NCI-H1105 (cell line): ENCODE measurements around the gene NUP98.

ENCODE experiments used
- DNase-seq: peaks from one replicate; lab custom pipeline; 2025; lab: John Stamatoyannopoulos, UW

The NUP98 gene

DNA sequence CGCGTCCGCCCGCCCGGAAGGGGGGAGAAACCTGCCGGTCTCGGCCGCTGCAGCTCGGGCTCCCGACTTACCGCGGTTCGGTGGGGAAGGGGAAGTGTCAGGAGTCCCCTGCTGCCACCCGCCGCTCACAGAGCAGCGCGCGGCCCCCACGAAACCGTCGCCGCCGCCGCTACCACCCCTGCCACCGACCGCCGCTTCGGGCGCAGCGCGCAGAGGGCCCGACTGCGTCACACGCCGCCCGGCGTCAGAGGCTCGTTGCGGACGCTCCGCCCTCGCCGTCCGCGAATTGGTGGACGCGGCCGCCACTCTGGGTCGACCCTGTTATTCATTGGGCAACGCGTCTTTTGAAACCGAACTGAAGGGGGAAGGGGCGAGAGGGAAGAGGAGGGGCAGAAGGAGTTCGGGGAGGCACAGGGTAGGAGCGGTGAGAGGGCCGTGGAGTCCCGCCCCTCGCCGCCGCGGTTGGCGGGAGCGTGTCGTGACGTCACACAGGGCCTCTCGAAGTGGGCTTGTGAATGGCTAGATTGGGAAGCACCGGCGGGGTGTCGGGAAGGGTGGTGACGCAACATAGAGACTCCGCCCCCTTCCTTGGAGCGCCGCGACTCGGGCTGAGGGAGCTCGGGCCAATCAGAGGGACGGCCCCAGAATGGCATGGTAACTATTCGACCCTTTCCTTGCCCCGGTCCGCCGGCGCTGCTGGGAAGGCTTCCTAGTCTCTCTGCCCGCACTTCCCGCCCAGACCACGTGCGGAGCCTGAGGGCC is at the start of gene NUP98:
Gene NUP98, minus strand, starts transcription at position 226 of the 762 bp plus-strand sequence. CDS start 15,437 bp downstream, outside the sequence.
- DNase-seq, result peak; percentile 99

DNA sequence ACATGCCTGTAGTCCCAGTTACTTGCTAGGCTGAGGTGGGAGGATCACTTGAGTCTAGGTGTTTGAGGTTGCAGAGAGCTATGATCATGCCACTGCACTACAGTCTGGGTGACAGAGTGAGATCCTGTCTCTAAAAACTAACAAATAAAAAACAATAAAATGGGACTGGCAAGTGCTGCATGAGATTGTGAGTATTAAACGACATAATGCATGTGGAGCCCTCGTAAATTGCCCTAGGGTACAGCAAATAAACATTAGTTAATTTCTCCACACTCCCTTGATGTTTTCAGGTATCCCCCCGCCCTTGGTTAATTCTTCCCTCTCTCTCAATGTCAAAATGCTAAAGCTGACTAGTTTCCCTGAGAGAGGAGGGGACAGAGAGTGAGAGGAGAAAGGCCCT is 48.3 kb upstream of the NUP98 start:
- no peak for DNase-seq

DNA sequence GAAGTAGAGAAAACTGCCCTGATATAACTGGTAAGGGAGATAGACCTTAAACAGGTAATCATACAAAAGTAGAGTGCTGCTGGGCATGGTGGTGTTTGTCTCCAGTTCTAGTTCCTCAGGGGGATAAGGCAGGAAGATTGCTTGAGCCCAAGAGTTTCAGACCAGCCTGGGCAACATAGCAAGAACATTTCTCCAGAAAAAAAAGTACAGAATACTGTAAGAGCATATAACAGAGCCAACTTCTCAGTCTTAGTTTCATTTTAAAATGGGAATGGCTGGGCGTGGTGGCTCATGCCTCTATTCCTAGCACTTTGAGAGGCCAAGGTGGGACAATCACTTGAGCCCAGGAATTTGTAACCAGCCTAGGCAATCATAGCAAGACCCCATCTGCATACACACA is 47.9 kb upstream of the NUP98 start:
- DNase-seq, result no peak

DNA sequence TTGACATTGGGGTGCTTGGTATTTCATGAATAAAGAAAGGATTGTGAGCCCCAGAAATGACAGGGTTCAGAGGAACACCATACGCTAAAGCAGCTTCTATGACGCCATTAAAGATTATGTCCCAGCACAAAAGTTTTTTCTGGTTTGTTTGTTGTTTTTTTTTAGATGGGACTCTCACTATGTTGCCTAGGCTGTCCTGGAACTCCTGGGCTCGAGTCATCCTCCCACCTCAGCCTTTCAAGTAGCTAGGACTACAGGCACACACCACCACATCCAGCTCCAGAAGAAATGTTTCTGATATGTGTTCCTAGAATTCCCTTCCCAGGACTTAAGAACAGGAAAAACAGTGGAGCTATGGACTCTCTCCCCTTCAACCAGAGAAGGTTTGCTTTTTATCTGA is 46.0 kb upstream of the NUP98 start:
- DNase-seq, result no peak

DNA sequence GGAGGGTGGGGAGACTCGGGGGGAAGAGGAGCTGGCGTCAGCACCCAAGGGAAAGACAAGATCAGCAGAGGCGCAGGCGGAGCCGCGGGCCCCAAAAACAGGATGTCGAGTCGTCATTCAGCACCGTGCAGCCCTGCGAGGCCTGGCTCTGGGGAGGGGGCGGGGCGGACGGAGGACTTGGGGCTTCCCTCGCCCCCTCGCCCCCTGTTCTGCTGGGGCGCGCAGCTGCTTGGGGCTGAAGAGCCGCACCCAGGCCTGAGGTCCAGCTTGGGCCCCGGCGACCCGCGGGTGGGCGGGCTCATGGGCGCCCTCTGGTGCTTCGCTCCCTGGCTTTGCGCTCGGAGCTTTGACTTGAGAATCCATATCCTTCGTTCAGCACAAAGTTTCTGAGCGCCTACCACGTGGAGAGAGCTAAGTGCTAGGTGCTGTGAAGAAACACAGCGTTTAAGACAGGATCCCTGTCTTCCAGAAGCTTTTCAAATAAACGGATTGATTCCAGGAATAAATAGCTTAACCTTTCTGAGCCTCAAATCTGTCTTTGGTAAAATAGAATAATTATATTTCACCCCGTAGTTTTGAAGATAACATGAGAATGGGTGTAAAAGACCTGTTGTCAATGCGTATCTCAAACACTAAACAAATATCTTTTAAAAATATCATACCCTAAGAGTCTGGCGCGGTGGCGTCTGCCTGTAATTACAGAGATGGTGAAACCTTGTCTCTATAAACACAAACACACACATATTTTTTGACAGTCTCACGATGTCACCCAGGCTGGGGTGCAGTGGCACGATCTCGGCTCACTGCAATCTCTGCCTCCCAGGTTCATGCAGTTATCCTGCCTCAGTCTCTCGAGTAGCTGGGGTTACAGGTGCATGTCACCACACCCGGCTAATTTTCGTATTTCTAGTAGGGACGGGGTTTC is 44.3 kb upstream of the NUP98 start:
- DNase-seq, result peak; percentile 75

DNA sequence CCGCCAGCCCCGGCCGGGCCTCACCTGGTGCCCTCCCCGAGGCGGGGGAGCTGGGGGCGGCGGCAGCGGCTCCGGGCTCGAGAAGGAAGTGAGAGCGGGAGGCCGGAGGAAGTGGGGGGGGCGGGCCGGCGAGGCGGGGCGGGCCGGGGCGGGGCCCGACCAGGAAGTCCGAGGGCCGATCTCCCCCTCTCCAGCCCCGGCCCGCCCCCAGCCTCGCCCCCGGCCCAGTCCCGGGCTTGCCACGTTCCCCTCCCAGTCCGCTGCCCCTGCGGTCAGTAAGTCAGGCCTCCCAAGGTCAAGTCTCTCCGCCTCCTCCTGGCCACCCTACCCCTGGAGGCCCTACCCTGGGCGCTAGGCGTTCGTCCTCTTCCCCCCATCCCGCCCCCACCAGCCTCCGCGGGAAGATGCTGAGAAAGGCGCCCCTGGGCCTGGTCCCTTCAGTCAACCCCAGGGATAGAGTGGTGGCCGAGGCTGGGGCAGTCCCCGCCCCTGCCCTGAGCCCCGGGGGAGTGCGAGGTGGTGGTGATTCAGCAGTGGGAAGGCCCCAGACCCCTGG is 43.6 kb upstream of the NUP98 start, which contains the start of gene RHOG:
Gene RHOG, minus strand, starts transcription at position 90 of the 556 bp plus-strand sequence. CDS start 12,821 bp downstream, outside the sequence.
- peak; percentile 47 for DNase-seq

DNA sequence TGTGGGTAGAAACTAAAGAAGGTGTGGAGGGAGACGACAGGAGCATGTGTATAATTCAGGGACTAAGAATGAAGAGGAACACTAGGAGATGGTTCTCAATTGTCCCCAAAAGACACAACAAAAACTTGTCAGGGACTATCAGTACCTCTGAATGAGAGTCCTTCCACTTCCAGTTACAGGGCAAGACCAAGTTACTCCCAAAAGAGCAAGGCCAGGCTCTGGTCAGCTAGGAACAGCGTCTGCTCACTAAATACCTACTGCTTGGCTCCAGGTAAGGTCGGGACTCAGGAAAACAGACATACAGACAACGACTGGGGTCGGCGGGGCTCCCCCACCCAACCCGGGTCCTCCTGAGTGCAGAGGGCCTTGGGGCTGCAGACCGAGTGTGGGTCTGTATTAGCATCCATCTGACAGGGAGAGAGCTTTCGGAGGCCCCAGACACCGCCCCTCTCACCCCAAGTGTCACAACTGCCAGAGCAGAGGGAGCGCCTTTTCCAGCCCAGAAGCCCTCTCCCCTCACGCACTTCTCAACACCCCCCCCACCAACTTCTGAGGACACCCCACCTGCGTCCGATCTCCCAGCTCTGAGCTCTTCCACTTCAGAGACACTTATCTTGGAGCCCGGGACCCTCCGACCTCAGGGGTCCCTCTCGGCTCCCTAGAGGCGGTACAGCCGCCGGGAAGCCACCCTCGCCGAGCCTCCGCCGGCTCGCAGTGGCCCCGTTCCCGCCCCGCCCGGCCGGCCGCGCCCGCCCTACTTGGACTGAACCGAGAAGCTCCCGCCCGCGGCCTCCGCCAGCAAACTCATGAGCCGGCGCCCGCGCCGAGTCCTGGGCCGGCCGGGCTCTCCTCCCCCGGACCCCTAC is 42.9 kb upstream of the NUP98 start:
- no peak for DNase-seq

DNA sequence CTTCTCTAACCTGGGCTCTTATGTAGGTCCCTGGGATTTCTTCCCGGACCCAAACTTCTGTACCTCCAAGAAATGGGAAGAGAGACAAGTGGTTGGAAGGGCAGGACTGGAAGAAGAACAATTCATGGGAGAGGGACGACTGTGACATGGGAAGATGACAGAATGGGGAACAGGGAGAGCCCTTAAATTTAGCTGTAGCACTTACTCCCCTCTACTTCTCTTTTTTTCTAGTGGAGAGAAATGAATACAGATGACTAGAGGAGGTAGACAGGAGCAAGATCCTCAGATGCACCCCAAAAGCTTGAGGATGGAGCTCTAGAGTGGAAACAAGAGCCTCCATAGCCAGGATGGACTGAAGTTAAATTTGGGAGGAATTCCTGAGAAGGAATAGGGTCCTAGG is 41.1 kb upstream of the NUP98 start:
- DNase-seq, result no peak

DNA sequence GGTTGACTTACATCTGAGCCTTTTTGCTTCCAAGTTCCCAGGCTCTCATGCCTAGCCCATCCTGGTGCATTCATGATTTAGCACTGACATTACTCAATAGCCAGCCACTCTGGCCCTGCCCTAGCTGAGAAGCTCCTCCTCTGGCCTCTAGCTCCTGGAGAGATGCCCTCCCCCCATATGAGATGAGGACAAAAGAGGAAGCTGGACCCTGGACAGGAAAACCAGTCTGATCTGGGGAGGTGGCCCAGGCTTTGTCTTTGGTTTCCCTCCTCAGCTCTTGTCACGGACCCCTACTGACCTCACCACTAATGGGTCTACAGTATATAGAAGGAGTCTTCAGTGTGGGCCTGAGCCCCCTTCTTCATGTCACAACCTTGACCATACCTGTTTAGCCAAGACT is 40.4 kb upstream of the NUP98 start:
- no peak for DNase-seq

DNA sequence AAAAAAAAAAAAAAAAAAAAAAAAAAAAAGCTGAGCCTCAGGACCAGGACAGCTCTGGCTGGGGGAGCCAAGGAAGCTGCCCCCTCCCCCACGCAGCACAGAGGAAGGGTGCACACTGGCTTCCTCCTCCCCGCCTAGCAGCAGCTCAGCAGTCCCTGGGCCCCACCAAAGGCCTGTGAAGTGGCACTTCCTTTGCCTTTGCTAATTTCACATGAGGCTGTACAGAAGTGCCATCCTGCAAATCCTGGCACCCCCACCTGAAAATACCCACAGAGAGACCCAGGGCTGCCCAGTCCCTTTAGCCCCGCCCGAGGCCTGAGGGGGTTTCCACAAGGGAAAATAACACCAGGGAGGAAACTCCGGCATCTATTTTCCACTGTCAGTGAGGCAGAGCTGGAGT is 39.5 kb upstream of the NUP98 start:
- DNase-seq, result no peak

DNA sequence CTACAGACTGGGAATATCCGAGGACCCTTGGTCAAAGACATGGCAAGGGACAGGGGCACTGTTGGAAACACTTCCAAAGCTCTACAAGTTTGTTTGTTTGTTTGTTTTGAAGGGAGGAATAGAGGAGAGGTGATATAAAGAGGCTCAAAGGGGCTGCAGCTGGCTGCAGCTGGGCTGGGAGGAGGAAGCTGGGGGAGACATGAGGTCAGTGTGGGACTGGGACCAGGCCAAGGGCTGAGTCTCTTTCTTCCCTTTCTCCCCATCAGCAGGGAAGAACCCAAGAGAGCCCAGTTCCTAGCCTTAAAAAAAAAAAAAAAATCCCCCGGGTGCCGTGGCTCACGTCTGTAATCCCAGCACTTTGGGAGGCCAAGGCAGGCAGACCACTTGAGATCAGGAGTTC is 38.4 kb upstream of the NUP98 start:
- DNase-seq, result no peak

DNA sequence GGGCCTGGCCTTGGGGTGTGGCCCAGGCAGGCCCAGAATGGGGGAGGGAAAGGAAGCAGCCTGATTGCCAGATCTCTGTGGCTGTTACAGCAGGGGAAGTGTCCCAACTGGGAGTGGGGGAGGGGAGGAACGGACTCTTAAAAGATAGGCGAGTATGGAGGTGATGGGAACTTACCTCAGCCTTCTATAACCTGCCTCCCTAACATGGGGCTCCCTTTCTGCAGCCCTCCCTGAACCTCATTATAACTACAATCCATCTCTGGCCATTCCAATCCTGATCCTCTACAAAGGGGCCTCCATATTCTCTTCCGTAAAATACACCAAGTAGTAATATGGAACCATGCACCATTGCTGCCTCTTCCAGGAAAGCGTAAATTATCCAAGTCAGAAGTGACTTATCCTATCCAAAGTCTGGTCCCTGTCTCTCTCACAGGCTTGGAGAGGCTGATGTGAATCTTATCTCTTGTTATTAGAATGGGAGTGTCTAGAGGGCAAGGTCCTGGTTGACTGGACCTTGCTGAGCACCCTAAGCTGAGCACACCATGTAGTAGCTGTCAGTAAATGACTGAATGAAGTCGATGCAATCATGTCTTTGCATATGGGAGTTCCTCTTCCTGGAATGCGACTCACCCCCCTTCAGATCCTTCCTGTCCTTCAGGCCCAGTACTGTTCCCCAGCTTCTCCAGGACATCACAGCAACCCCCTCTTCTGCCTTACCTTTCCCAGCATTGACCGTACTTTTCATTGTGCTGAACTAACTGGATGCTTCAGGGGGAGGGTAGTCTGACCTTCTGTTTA is 37.5 kb upstream of the NUP98 start:
- DNase-seq, result no peak

DNA sequence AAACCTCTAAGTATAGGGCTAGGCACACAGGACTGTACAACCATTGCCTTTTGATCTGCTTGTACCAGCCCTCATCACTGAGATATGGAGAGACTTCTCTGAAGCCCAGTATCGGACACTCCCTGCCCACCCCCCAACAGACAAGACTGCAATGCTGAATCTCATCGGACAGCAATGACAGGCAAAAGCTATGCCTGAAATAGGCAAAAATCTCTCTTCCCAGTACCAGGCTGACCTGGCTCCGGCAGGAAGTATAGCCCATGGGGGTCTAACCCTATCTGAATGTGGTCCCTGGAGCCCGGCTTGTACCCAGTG is 37.0 kb upstream of the NUP98 start:
- no peak for DNase-seq

DNA sequence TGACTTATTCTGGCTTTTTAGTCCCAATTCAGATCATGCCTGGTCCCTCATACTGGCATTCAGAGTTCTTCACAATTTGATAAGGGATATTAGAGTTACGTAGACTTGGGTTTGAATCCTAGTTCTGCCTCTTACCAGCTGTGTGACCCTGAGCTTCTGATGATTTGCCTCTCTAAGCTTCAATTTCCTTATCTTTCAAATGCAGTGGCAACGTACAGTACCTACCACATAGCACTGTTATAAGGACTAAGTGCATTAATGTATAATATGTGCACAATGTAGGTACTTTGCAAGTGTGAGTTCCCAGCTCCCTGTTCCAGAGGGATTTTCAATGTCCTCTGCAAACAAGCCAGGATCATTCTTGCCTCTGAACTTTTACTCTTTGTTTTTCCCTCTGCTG is 36.1 kb upstream of the NUP98 start:
- no peak for DNase-seq

DNA sequence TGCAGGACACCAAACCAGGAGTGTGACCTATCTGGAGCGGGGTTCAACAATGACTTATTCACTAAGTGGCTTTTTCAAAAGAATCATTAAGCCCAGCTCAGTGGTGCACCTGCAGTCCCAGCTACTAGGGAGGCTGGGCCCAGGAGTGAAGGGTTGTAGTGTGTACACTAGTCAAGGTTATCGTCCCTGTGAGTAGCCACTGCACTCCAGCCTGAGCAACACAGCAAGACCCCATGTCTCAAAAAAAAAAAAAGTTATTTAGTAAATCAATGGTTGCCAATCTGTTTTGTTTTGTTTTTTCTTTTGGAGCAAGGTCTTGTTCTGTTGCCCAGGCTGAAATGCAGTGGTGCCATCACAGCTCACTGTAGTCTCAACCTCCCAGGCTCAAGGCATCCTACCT is 35.5 kb upstream of the NUP98 start:
- no peak for DNase-seq

DNA sequence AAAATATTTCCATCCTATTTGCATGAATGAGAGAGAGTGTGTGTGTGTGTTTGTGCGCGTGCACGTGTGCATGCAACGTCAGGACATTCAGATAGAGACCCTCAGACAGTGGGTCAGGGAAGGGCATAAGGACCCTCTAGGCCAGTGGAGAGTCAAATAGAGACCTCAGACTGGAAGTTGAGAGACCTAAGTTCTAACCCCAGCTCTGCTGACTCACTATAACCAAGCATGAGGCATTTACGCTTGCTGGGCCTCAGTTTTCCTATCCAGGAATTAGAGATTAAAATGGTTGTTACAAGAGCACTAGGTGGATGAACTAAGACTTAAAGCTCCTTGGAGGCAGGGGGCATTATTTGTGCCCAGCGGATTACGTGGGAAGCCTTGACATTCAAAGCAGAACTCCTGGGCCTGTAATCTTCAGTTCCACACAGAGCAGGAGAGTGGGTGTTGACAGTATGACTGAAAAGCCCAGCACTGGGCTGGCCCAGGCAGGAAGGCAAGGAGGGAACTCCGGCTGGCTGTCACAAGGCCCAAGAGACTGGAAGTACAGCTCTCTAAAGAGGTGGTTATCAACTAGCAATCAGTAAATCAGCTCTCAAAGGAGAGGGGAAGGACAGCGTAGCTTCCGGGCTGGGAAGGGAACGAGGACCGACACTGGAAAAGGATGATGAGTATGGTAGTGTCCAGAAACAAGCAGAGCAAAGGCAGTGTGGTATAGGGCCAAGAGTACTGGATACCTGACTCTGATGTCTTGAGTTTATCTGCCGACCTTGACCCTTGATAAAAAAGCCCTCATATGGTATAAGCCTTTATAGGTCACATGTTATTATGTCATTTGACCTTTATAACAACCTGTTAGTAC is 34.3 kb upstream of the NUP98 start:
- DNase-seq, result no peak

DNA sequence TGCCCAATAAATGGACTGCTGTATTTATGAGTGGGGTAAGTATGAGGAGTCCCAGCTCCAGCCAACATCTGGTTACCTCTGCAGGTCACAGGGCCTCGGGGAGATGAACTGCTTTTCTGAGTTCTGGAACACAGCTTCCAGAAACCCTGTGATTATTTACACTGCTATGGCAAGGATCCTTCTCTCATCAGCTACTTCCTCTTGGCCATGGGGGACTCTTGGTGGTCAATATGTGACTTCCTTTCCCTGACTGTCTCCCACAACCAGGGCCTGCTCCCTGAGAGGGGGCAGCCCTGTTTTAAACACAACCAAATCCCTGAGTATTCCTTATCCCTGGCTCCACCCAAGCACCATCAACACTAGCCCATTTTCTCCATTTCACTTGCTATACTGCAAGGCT is 33.4 kb upstream of the NUP98 start:
- no peak for DNase-seq

DNA sequence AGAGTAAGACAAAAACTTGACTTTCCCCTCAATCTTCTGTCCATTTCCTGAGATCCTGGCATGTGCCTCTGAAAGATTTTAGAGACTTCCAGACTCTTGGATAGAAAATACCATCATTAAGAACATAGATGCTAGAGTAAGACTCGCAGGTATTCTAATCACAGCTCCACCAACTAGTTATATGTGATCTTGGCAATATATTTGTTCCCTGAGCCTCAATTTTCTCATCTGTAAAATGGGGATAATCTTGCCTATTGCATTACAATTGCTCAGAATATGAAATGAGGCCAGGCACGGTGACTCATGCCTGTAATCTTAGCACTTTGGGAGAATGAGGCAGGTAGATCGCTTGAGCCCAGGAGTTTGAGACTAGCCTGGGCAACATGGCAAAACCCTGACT is 32.7 kb upstream of the NUP98 start:
- no peak for DNase-seq

DNA sequence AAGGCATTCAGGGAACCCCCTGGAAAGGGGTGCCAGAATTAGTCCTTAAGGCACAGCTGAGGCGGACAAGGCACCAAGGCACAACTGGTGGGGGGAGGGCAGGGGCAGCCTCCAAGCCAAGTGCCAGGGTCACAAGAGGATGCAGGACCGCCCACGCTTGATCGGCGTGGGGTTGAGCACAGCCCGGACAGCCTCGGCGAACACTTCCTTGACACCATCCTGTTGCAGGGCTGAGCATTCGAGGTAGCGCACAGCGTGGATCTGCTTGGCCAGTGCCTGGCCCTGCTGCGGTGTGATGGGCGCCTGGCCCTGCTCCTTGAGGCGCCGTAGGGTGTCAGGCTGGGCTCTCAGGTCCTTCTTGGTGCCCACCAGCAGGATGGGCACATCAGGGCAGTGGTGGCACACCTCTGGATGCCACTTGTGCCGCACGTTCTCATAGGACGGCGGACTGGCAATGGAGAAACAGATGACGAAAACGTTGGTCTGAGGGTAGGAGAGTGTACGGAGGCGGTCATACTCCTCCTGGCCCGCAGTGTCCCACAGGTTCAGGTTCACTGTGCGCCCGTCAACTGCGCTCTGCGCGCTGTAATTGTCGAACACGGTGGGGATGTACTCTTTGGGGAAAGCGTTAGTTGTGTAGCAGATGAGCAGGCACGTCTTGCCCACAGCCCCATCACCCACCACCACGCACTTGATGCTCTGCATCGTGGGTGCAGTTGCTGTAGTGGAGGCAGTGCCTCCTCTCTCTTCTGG is 30.3 kb upstream of the NUP98 start:
- no peak for DNase-seq
